CD4-positive, alpha-beta T cell treated with Interleukin-15 for 1 hour (primary cell): ENCODE measurements around the gene SHPK.
A peak's percentile ranks its signal among the peaks of the same experiment; 100 is the strongest.
"Not testable (repeated sequence)": the region's sequence is repeated elsewhere in the genome, so short reads cannot be mapped to it uniquely, and the experiment has no call there.

Source experiments
- DNase-seq: peaks from one replicate; pipeline ENCODE4 v3.0.0-alpha.2; 2020

Gene SHPK

GRCh38 chr17:3585826-3586225 is 50.2 kb downstream of the SHPK start:
- DNase-seq: no peak

- no peak for DNase-seq
Measured at GRCh38 chr17:3583456-3583855, 52.6 kb downstream of the SHPK start.

- DNase-seq: no peak
Measured at GRCh38 chr17:3582915-3583314, 53.1 kb downstream of the SHPK start.

GRCh38 chr17:3578667-3579066 is 57.4 kb downstream of the SHPK start:
- not testable (repeated sequence) for DNase-seq

- DNase-seq: no peak
Measured at GRCh38 chr17:3576970-3577369, 59.1 kb downstream of the SHPK start.

- no peak for DNase-seq
Measured at GRCh38 chr17:3575511-3575910, 60.5 kb downstream of the SHPK start.

- DNase-seq: no peak
Measured at GRCh38 chr17:3574231-3574630, 61.8 kb downstream of the SHPK start.

- DNase-seq: no peak
Measured at GRCh38 chr17:3573246-3574100, 62.6 kb downstream of the SHPK start.

- DNase-seq: no peak
Measured at GRCh38 chr17:3572231-3572630, 63.8 kb downstream of the SHPK start.

GRCh38 chr17:3571043-3571900 is 64.8 kb downstream of the SHPK start:
- DNase-seq: no peak

GRCh38 chr17:3569534-3570137 is 66.4 kb downstream of the SHPK start:
- no peak for DNase-seq

- no peak for DNase-seq
Measured at GRCh38 chr17:3566551-3566950, 69.5 kb downstream of the SHPK start.

GRCh38 chr17:3565143-3565542 is 70.9 kb downstream of the SHPK start:
- DNase-seq: no peak

GRCh38 chr17:3564241-3564640 is 71.8 kb downstream of the SHPK start:
- DNase-seq: not testable (repeated sequence)

- no peak for DNase-seq
Measured at GRCh38 chr17:3559270-3559645, 76.8 kb downstream of the SHPK start.

- DNase-seq: peak; percentile 71
Measured at GRCh38 chr17:3558603-3559269, 77.3 kb downstream of the SHPK start.
